Lower lobe of right lung (tissue), 2 donors: ENCODE results near the gene SLC25A53. TPM values are rescaled to one million over a fixed set of nuclear protein-coding genes. Genes with fewer than 3 reads are reported as not detected.

Experiments
- ATAC-seq, 2 donors: fragments of 200-7000 bp; cut with Tn5 transposase; one replicate each; pipeline ENCODE4 v1.9.1; 2020 to 2022; ENCODE audit warnings: mild to moderate bottlenecking in 2 of 2, moderate library complexity in 2 of 2
- DNase-seq: peaks from one replicate; pipeline ENCODE4 v3.0.0-alpha.2; 2020
- H3K27ac ChIP-seq: fragments of 200-600 bp; one replicate; pipeline ENCODE4 v1.8.0; 2022
- H3K27me3 ChIP-seq: fragments of 200-600 bp; one replicate; pipeline ENCODE4 v1.8.0; 2022; ENCODE audit warnings: low read depth
- H3K36me3 ChIP-seq: fragments of 200-600 bp; one replicate; pipeline ENCODE4 v1.8.0; 2022; ENCODE audit warnings: mild to moderate bottlenecking
- H3K4me1 ChIP-seq: fragments of 200-600 bp; one replicate; pipeline ENCODE4 v1.8.0; 2022
- H3K4me3 ChIP-seq: fragments of 200-600 bp; one replicate; pipeline ENCODE4 v1.8.0; 2022; ENCODE audit warnings: mild to moderate bottlenecking
- H3K9me3 ChIP-seq: fragments of 200-600 bp; one replicate; pipeline ENCODE4 v1.8.0; 2022
- CTCF ChIP-seq: fragments of 200-600 bp; IDR thresholded peaks from one replicate; pipeline ENCODE4 v1.8.0; 2022; ENCODE audit warnings: antibody characterized with exemption, mild to moderate bottlenecking
- intact Hi-C: fragments of 100-400 bp; cut with DNase I; formaldehyde crosslinking; loops from one replicate; pipeline ENCODE4 v1.11.0; 2022
- total RNA-seq: library from RNA; stranded (reverse); fragmentation: NEBNext Ultra II Directional; extraction: Animal tissue kit (Norgen Biotek cat#: 25700); gene quantifications from one replicate; pipeline ENCODE4 v1.2.1, GENCODE V29; 2021
- donor health status: DM: no; HTN: yes; CAD: no; lungs with severe emphysema.

The SLC25A53 gene
- total RNA-seq, 1 donor from 2014 or later, result 13.4 TPM

- ATAC-seq (no peak), DNase-seq (no peak)
- intact Hi-C loops, result no loop called here
- H3K9me3 ChIP-seq, result no peaks in the 10 kb centered on the region
- H3K36me3 ChIP-seq, result peaks cover 58% of the 10 kb centered on the region
- no peak overlapping the region for H3K4me3 ChIP-seq
- no peaks in the 10 kb centered on the region for H3K4me1 ChIP-seq
- TF ChIP-seq CTCF, result no peak
- no peak overlapping the region for H3K27ac ChIP-seq
- no peaks in the 10 kb centered on the region for H3K27me3 ChIP-seq
These were observed 33.0 kb upstream of the SLC25A53 start for GRCh38 chrX:104189837-104190236.

GRCh38 chrX:104187931-104188330 lies 31.1 kb upstream of the SLC25A53 start:
- Histone ChIP-seq H3K27me3 (no peaks in the 10 kb centered on the region), H3K9me3 (no peaks in the 10 kb centered on the region), H3K36me3 (peaks cover 58% of the 10 kb centered on the region), H3K4me1 (no peaks in the 10 kb centered on the region), H3K4me3 (no peak overlapping the region), H3K27ac (no peak overlapping the region)
- intact Hi-C loops, result no loop called here
- no peak for TF ChIP-seq CTCF
- ATAC-seq (no peak), DNase-seq (no peak)

- ATAC-seq, result no peak
- Histone ChIP-seq H3K36me3 (peaks cover 29% of the 10 kb centered on the region), H3K9me3 (no peaks in the 10 kb centered on the region), H3K27ac (no peak overlapping the region), H3K4me3 (no peak overlapping the region), H3K27me3 (no peaks in the 10 kb centered on the region), H3K4me1 (no peaks in the 10 kb centered on the region)
- DNase-seq, result no peak
- no peak for TF ChIP-seq CTCF
- intact Hi-C loops, result no loop called here
These were observed 26.9 kb upstream of the SLC25A53 start for GRCh38 chrX:104183685-104184084.

GRCh38 chrX:104173841-104174240 lies 17.0 kb upstream of the SLC25A53 start:
- no peak overlapping the region for H3K27ac ChIP-seq
- intact Hi-C loops, result no loop called here
- DNase-seq, result no peak
- peaks cover 7% of the 10 kb centered on the region for H3K36me3 ChIP-seq
- TF ChIP-seq CTCF, result no peak
- no peaks in the 10 kb centered on the region for H3K9me3 ChIP-seq
- no peak overlapping the region for H3K4me3 ChIP-seq
- ATAC-seq, result no peak
- H3K27me3 ChIP-seq, result no peaks in the 10 kb centered on the region
- no peaks in the 10 kb centered on the region for H3K4me1 ChIP-seq

GRCh38 chrX:104172788-104173187 lies 16.0 kb upstream of the SLC25A53 start:
- no peaks in the 10 kb centered on the region for H3K27me3 ChIP-seq
- no peak for DNase-seq
- H3K4me3 ChIP-seq, result no peak overlapping the region
- no peaks in the 10 kb centered on the region for H3K9me3 ChIP-seq
- H3K27ac ChIP-seq, result no peak overlapping the region
- H3K36me3 ChIP-seq, result peaks cover 7% of the 10 kb centered on the region
- intact Hi-C loops, result no loop called here
- no peak for TF ChIP-seq CTCF
- ATAC-seq, result no peak
- peaks cover 7% of the 10 kb centered on the region for H3K4me1 ChIP-seq

- no peak overlapping the region for H3K27ac ChIP-seq
These were observed 15.3 kb upstream of the SLC25A53 start for GRCh38 chrX:104172121-104172520.

More at GRCh38 chrX:104172121-104172520, 15.3 kb upstream of the SLC25A53 start:
- TF ChIP-seq CTCF, result no peak
- no peak overlapping the region for H3K4me3 ChIP-seq
- no peaks in the 10 kb centered on the region for H3K27me3 ChIP-seq
- H3K9me3 ChIP-seq, result no peaks in the 10 kb centered on the region
- H3K4me1 ChIP-seq, result peaks cover 9% of the 10 kb centered on the region
- peaks cover 7% of the 10 kb centered on the region for H3K36me3 ChIP-seq
- ATAC-seq (no peak), DNase-seq (no peak)
- intact Hi-C loops, result no loop called here
